Thyroid gland (tissue), 4 donors: ENCODE measurements around the gene MECR. TPM values are rescaled to one million over a fixed set of nuclear protein-coding genes. Genes with fewer than 3 reads are reported as not detected.

Experiments
- DNase-seq, 2 donors: peaks; one replicate each; pipeline ENCODE4 v3.0.0-alpha.2; 2019
- H3K27ac ChIP-seq, 3 donors: fragments of 200-600 bp; sonication (generic); 1 replicate in 2 of 3; 2 replicates in 1 of 3; pipeline ENCODE4 v1.5.1; 2016 to 2019; ENCODE audit warnings: mild to moderate bottlenecking in 1 of 3, moderate library complexity in 1 of 3
- H3K27me3 ChIP-seq: fragments of 200-600 bp; sonication (generic); one replicate; pipeline ENCODE4 v1.5.1; 2019
- H3K36me3 ChIP-seq, 2 donors: fragments of 200-600 bp; sonication (generic); one replicate each; pipeline ENCODE4 v1.5.1; 2016 to 2019
- H3K4me1 ChIP-seq, 2 donors: fragments of 200-600 bp; sonication (generic); one replicate each; pipeline ENCODE4 v1.5.1; 2017 to 2019
- H3K4me3 ChIP-seq, 3 donors: fragments of 200-600 bp; sonication (generic); replicated peaks in 1 of 3; 1 replicate in 2 of 3; 2 replicates in 1 of 3; pipeline ENCODE4 v1.5.1; 2016; ENCODE audit warnings: mild to moderate bottlenecking in 1 of 3
- H3K9me3 ChIP-seq: fragments of 200-600 bp; sonication (generic); one replicate; pipeline ENCODE4 v1.5.1; 2017
- POLR2A ChIP-seq, 2 donors: fragments of 450-650 bp; IDR thresholded peaks; one replicate each; pipeline ENCODE4 v1.6.1; 2017; ENCODE audit warnings: antibody characterized with exemption in 2 of 2, mild to moderate bottlenecking in 2 of 2, moderate library complexity in 1 of 2
- WGBS, 2 donors: methylation state at CpG; one replicate each; pipeline ENCODE4 v1.1.5; 2017; 5-methylcytosine and 5-hydroxymethylcytosine counted together
- intact Hi-C: fragments of 100-400 bp; cut with DNase I; formaldehyde crosslinking; loops from one replicate; pipeline ENCODE4 v1.15.1; 2023
- total RNA-seq, 4 donors: library from RNA; depleted of rRNA; stranded (reverse); fragments of >200 nt; gene quantifications; one replicate each; pipeline ENCODE4 v1.2.3, GENCODE V29; 2016
- TF ChIP-seq, protein P1 (sequence below), 6 experiments: fragments of 200-600 bp in 3 of 6; fragments of 450-650 bp in 3 of 6; sonication (generic) in 3 of 6; IDR thresholded peaks; one replicate each; pipeline ENCODE4 v1.5.1; 2016 to 2019; ENCODE audit warnings: antibody characterized with exemption in 6 of 6, mild to moderate bottlenecking in 2 of 6, inconsistent platforms in 1 of 6, moderate library complexity in 1 of 6

MECR gene
- total RNA-seq, 4 donors from 2014 or later: 10.2 to 30.9 (median 18.0) TPM

DNA sequence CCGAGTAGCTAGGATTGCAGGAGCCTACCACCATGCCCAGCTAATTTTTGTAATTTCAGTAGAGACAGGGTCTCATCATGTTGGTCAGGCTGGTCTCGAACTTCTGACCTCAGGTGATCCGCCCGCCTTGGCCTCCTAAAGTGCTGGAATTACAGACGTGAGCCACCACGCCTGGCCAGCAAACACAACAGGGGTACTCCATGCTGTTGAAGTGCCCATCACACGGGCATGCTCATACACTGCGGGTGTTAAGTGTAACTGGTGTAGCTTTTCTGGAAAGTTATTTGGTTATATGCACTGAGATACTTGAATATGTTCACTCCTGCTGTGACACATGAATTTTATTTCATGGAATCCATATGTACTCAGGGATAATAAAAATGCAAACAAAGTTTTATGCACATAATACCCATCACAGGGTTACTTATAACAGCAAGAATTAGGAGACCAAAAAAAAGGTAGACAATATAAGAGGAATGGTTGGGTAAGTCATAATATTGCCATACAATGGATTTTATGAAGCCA lies 58.3 kb downstream of the MECR start:
- 77 to 84% methylated on average over 8 of the region's 8 CpGs for WGBS, 2 donors
- H3K27me3 ChIP-seq: no peaks in the 10 kb centered on the region
- intact Hi-C loops: no loop called here
- no peak for DNase-seq
- H3K36me3 ChIP-seq: no peaks in the 10 kb centered on the region
- peaks cover 33 to 43% of the 10 kb centered on the region in 2 donors for H3K4me1 ChIP-seq
- H3K9me3 ChIP-seq: no peaks in the 10 kb centered on the region
- H3K27ac ChIP-seq: no peak overlapping the region
- H3K4me3 ChIP-seq: no peak overlapping the region
- TF ChIP-seq POLR2A (IDR thresholded peaks at IDR 0.05): no peak
- TF ChIP-seq, protein P1, sequence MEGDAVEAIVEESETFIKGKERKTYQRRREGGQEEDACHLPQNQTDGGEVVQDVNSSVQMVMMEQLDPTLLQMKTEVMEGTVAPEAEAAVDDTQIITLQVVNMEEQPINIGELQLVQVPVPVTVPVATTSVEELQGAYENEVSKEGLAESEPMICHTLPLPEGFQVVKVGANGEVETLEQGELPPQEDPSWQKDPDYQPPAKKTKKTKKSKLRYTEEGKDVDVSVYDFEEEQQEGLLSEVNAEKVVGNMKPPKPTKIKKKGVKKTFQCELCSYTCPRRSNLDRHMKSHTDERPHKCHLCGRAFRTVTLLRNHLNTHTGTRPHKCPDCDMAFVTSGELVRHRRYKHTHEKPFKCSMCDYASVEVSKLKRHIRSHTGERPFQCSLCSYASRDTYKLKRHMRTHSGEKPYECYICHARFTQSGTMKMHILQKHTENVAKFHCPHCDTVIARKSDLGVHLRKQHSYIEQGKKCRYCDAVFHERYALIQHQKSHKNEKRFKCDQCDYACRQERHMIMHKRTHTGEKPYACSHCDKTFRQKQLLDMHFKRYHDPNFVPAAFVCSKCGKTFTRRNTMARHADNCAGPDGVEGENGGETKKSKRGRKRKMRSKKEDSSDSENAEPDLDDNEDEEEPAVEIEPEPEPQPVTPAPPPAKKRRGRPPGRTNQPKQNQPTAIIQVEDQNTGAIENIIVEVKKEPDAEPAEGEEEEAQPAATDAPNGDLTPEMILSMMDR (IDR thresholded peaks at IDR 0.05): no peak

DNA sequence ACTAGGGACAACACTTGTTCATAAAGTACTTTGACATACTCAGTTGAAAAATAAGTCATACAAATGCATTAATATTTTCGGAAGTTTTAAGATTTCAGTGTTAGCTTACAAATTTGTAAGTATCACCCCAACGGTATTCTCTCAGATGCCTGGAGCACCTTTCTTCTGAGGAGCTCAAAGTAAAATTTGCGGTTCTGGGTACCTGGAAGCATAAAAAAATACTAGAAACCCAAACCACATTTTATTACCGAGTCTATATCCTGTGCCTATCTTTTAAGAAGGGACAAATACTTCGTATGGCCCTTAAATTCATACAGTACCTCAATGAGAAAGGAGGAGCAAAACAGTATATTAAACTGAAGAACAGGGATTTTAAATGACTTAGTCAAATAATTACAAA lies 59.2 kb downstream of the MECR start:
- WGBS, 2 donors: 87 to 91% methylated on average over 5 of the region's 5 CpGs
- no peaks in the 10 kb centered on the region for H3K27me3 ChIP-seq
- intact Hi-C loops: no loop called here
- no peaks in the 10 kb centered on the region for H3K36me3 ChIP-seq
- TF ChIP-seq, protein P1 (IDR thresholded peaks at IDR 0.05): no peak
- no peak for TF ChIP-seq POLR2A (IDR thresholded peaks at IDR 0.05)
- H3K4me3 ChIP-seq: no peak overlapping the region
- no peak for DNase-seq
- no peak overlapping the region for H3K27ac ChIP-seq
- no peaks in the 10 kb centered on the region for H3K9me3 ChIP-seq
- peaks cover 38 to 50% of the 10 kb centered on the region in 2 donors for H3K4me1 ChIP-seq

GRCh38 chr1:29171089-29171488 lies 59.6 kb downstream of the MECR start:
- Histone ChIP-seq H3K36me3 (no peaks in the 10 kb centered on the region), H3K9me3 (no peaks in the 10 kb centered on the region), H3K4me3 (no peak overlapping the region), H3K27me3 (no peaks in the 10 kb centered on the region), H3K4me1 (peaks cover 38 to 50% of the 10 kb centered on the region in 2 donors), H3K27ac (no peak overlapping the region)
- intact Hi-C loops: no loop called here
- DNase-seq: no peak
- no peak for TF ChIP-seq POLR2A (IDR thresholded peaks at IDR 0.05)
- TF ChIP-seq, protein P1 (IDR thresholded peaks at IDR 0.05): no peak
- 40 to 45% methylated on average over 3 of the region's 3 CpGs for WGBS, 2 donors

DNA sequence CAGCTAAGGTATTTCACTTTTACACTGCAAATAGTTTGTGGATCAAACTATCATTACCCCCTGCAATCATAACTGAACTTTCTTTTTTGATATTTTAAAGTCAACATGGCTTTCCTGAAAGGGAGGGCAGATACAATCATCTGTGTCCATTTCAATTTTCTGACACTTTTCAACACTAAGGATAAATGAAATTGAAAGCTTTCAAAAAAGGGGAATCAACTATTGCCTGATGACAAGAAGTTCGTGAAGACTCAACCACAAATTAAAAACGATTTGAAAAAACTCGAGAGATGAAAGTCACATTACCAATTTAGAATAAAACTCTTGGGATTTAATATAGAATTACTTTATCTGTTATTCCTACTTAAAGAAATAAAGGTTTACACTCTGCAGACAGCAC lies 60.8 kb downstream of the MECR start:
- TF ChIP-seq, protein P1 (IDR thresholded peaks at IDR 0.05): no peak
- no peak for TF ChIP-seq POLR2A (IDR thresholded peaks at IDR 0.05)
- Histone ChIP-seq H3K27me3 (no peaks in the 10 kb centered on the region), H3K27ac (no peak overlapping the region), H3K4me3 (no peak overlapping the region), H3K9me3 (no peaks in the 10 kb centered on the region), H3K4me1 (peaks cover 36 to 56% of the 10 kb centered on the region in 2 donors), H3K36me3 (no peaks in the 10 kb centered on the region)
- no peak for DNase-seq
- 73 to 78% methylated on average over 3 of the region's 3 CpGs for WGBS, 2 donors
- intact Hi-C loops: no loop called here

- DNase-seq: no peak
- Histone ChIP-seq H3K27ac (peak overlapping the region in 2 of 3 donors; percentile 61 to 68), H3K27me3 (no peaks in the 10 kb centered on the region), H3K4me3 (no peak overlapping the region), H3K36me3 (no peaks in the 10 kb centered on the region), H3K9me3 (no peaks in the 10 kb centered on the region), H3K4me1 (peaks cover 36 to 59% of the 10 kb centered on the region in 2 donors)
- WGBS, 2 donors: 96 to 98% methylated on average over 9 of the region's 9 CpGs
- intact Hi-C loops: no loop called here
- TF ChIP-seq POLR2A (IDR thresholded peaks at IDR 0.05): no peak
- TF ChIP-seq, protein P1 (IDR thresholded peaks at IDR 0.05): no peak
Measured at GRCh38 chr1:29167904-29168303, 62.8 kb downstream of the MECR start.
